Hippocampal formation (tissue), 2 donors: Measurements from ENCODE around the gene SHLD2.
"Not testable (repeated sequence)": the region's sequence is repeated elsewhere in the genome, so short reads cannot be mapped to it uniquely, and the experiment has no call there.

Experiments used
- DNase-seq, 2 donors: peaks; one replicate each; lab custom pipeline; 2025; lab: John Stamatoyannopoulos, UW

Gene SHLD2

DNA sequence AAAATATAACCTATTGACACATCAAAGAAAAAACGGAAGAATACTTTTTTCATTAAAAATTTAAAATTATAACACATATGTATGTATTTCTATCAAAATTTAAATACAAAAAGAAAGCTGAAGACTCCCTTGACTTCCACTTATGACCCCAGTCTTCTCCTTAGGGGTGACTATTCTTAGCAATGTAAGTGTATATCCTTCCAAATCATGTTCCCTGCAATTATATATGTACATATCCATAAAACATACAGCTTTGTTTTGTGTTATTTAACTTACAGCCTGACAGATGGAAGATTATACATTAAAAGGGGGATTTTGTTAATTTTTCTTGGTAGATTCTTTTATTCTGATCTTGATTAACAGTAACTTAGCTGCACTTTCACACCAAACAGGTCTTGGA is 9.5 kb upstream of the SHLD2 start:
- DNase-seq: no peak

DNA sequence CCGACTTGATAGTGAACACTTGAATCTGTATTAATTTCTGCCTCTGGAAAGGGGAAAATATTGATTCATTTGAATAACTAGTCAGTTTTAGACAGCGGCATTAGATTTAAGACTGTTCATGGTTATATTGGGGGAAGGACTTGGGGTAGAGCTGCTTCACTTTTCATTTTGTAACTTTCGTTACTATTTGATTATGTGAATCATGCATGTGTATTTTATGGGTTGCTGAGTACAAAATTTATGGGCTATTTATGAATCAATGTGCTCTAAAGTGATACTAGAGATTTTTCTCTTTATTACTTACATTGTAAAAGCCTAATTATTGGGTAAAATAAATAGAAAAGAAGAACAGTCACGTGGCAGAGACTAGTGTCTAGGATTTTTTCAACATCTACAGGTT is 5.3 kb upstream of the SHLD2 start:
- no peak for DNase-seq

DNA sequence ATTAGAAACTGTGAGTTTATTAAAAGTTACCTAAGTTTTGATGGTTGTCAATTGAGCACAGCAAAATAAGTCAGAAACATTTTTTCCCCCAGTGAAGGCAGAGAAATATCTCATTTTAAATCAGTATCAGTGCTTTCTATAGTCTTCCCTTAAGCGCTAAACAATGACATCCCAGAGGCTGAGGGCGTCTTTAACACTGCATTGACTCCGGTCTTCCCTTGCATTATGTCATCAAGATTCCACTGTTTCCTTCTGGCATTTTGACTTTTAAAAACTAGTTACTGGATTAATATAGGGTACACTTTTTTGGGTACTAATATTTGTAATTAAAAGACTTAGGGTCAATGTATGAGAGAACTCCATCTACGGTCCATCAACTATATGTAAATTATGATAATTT is 4.2 kb upstream of the SHLD2 start:
- DNase-seq: no peak

DNA sequence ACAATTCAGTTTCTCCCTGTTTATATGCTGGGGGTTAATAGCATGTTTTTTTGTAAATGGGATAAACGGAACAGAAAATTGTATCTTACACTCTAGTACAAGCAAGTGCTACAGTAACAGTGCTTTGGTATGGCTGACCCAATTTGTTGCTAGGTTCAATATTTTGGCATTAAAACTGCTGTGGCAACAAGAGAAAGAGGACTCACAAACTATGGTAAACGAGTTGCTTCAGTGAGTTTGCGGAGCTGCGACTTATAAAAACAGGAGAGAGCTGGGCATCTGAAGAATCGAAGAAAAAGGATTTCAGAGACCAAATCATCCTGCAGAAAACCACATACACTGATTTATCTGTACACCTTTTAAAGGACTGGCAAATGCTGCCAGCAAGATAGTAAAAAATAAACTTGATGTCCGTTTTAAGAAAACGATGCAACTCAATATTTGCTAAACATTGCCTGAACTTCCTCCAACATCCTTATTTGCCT is 2.6 kb upstream of the SHLD2 start:
- no peak for DNase-seq

DNA sequence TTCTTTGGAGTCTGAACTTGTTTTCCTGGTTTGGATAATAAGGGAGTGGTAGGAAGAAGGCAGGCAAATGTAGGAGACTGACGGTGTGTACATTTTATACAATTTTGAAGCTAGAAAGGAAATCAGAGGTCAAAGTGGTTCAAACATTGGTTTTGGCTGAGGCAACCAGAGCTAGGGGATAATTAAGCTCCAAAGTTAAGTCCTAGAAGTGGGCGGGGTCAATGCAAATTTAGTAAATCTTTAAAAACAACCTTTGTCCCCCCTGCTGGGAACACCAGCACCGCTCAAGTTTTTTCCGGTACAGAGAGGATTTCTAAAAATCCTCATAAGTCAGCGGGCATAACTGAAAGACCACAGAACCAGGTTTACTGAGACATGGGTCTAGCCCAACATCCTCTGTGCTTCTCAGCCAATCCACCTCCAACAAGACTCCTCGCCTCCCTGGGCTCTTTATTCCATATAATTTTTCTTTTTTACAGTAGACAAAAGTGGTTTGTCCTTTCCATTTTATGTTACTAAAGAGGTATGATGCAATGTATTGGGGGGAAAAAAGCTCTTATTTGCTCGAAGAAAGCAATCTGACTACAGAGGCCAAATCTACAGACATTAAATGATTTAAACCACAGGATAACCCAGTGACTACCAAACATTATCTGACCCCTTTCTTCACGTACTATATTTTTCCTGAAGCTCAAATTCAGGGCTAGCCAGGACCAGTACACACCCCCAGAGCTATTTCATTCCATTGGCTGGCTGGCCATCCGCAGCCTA is 2.0 kb upstream of the SHLD2 start:
- no peak for DNase-seq

DNA sequence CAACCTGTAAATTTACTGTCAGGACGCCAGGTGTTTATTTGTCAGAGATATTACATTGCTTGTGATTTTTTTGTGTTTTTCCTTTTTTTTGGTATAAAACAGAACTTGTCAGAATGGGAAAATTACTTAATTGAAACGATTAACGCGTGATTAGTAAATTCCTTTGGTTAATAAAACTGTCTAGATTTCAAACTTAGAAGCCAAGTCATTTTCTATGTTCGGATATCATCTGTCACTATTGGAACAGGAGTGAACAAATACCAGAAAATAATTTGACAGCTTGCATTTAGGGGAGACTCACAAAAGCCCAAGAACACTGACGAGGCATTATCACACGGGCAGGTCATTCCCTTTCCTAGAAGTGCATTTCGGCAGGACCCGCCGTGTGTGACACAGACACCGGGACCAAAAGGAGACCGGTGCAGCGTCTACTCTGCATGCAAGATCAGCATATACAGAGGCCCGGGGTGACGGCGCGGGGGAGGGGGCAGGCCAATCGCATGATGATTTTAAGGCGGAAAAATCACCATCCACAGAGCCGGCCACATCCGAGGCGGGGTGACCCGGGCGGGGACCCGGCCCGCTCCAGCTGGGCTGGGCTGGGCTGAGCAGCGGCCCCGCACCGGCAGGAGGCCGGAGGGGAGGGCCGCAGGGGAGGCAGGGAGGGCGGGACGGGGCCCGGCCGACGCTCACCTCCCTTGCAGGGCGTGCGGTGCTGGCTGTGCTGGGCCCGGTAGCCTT is 1.2 kb upstream of the SHLD2 start:
- DNase-seq: peak in 1 of 2 donors; percentile 50

DNA sequence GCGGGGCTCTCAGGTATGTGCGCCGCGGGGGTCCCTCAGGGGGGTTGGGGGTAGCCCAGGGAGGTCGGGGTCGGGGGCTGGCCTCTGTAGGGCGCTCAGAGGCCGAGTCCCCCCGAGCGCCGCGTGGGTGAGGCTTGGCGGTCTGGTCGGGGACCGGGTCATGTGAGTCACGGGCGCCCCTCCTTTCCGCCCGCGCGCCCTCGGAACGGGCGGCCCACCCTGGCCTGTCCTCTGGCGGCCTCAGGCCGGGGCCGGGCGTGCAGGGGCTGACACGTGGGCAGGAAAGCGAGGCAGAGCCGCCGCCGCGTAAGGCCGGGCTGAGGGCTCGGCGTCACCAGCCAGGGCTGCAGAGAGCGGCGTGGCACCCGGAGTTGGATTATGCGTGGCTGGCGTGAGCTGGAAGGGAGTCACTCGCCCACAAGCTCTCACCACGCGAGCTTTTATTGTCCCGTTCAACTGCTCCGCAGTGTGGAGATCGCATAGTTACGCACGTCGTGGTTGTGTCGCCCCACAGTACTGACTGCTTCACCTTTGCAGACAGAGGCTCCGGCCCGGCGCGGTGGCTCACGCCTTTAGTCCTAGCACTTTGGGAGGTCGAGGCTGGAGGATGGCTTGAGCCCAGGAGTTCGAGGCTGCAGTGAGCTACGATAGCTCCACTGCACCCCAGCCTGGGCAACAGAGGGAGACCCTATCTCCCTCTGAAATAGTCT is 385 bp downstream of the SHLD2 start:
- peak; percentile 53 to 86 for DNase-seq

DNA sequence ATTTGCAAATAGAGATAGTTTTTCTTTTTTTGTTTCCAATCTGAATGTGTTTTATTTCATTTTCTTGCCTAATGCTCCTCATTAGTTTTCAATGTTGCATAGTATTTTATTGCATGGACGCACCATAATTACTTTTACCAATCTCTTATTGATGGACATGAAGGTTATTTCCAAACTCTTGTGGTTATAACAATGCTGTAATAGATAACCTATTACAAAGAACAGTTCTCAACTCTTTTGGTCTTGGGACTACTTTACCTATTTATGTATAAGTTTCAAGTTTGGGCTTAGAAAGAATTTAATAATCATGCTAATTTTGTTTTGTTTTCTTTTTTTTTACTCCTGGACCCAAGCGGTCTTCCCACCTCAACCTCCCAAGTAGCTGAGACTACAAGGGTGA is 7.0 kb downstream of the SHLD2 start:
- DNase-seq: no peak

DNA sequence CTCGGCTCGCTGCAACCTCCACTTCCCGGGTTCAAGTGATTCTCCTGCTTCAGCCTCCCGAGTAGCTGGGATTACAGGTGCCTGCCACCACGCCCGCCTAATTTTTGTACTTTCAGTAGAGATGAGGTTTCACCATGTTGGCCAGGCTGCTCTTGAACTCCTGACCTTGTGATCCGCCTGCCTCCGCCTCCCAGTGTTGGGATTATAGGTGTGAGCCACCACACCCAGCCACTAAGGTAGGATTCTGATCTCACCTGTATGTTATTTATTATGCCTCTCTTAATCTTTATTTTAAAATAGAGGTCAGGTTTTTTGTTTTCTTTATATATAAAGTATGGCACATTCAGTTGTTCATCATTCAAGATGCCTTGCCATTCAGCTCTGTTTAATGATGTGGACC is 9.7 kb downstream of the SHLD2 start:
- not testable (repeated sequence) for DNase-seq

DNA sequence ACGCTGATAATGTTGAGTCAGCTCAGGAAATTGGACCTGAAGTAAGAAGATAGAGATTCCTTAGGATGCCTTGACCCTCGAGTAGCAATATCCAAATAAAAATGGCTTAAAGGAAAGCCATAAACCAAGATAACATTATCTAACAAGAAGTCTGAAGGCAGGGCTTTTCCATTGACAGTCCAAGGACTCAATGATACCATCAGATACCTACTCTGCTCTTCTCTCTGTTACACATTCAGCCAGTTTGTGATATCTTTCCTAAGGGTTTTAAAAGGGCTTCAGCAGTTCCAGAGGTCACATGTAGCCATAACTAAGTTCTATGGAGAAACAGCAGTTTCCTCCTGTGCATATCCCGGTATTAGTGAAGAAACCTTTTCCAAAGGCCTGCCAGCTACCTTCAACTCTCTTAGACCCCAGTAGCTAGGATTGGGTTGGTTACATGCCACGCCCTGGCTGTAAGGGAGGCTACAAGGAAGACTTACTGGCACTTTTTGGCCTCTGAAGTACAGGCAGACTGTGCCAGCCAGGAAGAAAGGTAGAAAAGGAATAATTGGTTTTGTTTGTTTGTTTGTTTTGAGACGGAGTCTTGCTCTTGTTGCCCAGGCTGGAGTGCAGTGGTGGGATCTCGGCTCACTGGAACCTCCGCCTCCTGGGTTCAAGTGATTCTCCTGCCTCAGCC is 10.6 kb downstream of the SHLD2 start:
- no peak for DNase-seq

DNA sequence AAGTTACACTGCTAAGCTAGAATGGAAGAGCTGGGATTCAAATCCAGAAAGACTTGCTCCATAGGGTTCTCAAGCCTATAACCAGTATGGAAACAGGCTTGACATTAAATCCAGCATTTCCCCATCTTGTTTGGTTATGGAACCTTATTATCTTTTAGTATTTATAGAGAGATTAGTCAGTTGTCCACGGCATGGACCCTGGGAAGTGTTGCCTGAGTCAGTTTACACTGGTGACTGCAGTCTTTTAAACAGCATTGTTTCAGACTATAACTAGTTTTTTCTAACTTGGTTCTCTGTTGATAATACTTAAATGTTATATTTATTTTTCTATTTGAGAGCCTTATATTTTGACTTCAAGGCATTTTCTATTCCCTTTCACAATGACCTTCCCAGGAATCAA is 23.1 kb downstream of the SHLD2 start:
- not testable (repeated sequence) for DNase-seq

DNA sequence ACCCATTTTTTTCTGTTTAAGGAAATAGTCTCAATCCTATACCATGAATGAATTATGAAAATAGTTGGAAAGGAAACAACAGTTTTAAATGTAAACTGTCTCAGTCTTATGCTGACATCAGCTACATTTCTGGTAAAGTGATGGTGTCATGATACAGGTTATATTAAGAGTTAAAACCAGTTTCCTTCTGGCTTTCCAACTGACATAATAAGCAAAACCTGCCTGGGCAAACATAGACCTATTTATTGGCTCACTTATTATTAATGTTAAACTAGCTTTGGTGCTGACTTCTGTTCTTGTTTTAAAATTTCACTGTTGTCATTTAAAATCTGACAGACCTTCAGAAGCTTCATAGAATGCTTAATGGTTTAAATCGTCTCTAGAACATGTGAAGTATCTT is 24.0 kb downstream of the SHLD2 start:
- DNase-seq: not testable (repeated sequence)

DNA sequence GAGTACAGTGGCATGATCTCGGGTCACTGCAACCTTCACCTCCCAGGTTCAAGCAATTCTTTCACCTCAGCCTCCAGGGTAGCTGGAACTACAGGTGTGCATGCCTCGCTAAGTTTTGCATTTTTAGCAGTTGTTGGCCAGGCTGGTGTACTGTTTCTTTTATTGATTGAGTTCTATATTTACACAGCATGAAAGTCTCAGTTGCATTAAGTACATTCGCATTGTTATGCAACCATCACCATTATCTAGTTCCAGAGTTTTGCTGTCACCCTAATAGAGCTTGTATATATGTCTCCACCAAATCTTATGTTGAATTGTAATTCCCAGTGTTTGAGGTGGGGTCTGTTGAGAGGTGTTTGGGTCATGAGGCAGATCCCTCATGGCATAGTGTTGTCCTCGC is 28.3 kb downstream of the SHLD2 start:
- not testable (repeated sequence) for DNase-seq

DNA sequence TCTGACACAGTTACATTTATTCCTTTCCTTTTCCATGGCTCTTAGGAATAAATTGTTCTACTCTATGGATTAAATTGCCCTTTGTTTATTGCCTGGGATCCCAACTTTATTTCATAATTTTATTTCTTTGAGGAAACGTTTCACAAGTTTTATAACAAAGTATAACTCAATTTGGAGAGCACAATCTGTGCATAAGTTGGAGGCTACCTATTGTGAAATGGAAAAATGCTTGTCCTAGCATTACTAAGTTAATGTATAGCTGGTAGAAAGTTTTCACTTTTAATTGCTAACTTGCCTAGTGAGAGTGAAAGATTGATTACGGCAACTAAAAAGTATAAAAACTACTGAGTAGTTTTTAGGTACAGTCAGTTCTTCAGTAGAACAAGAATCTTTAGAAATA is 32.0 kb downstream of the SHLD2 start:
- not testable (repeated sequence) for DNase-seq

DNA sequence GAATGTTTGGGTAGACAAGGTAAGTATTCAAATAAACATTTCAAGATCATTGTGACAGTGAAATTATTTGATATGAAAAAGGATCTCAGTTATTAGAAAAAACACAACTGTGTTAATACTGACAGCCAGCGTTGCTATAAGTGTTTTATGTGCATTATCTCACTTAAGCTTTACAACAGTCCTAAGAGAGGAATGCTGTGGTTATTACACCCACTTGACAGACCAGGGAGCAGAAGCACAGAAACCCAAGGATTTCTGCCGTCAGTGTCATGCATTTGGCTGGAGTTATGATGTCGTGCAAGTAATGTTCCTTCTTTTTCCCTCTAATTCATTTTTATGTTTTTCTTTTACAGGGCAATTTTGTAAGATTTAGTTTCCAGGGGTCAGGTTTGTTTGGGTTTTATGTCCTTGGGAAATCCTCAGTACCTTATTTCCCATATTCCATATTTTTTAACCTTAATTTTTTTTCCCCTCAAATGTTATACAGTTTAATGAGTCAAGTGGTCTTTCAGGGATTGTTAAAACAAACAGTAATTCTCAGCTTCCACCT is 32.7 kb downstream of the SHLD2 start:
- DNase-seq: not testable (repeated sequence)

DNA sequence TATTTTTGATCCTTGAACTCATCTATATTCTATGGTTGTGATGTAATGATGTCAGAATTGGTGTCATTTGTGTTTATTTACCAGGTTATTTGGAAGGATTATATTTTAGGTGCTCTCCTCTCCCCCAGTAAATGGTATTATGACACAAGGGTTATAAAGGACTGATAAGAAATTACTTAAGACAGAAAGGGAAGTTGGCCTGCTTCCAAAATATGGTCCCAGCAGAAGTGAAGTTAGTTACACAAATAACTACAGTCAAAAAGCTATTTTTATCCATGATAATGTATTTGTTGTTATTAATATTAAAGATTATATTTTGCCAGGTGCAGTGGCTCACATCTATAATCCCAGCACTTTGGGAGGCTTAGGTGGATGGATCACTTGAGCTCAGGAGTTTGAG is 37.2 kb downstream of the SHLD2 start:
- not testable (repeated sequence) for DNase-seq

DNA sequence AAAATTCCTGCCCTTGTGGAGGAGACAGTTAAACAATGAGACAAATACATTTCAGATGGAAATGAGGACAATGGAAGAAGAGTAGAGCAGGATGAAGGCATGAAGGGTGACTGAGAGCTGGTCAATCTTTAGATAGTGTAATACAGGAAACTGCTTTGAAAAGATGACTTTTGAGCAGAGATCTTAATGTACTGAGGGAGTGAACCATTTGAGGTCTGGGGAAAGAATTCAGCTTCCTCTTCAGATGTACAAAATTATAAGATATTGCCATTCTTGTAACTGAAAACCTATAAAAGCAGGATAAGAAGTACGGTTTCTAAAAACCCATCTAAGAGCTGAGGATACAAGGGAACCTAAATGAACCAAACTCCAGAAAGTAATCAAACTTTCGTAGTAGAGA is 38.9 kb downstream of the SHLD2 start:
- not testable (repeated sequence) for DNase-seq

DNA sequence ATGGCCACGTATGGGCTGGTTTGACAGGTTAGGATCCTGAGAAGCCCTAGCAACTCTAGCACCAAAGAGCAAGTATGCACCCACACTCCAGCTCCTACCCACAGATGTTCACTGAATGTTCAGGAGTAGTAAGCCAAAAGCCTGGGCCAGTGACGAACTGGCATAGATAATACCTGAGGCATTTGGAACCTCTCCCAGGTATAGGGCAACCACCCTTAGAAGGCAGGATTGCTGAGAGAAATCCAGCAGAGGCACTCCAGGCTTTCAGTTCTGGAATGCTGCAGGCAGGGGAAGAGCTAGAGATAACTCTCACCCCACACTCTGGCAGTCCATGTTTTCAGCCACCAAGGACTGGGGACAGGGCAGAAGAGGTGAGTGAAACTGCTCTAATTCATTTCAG is 39.4 kb downstream of the SHLD2 start:
- DNase-seq: not testable (repeated sequence)

DNA sequence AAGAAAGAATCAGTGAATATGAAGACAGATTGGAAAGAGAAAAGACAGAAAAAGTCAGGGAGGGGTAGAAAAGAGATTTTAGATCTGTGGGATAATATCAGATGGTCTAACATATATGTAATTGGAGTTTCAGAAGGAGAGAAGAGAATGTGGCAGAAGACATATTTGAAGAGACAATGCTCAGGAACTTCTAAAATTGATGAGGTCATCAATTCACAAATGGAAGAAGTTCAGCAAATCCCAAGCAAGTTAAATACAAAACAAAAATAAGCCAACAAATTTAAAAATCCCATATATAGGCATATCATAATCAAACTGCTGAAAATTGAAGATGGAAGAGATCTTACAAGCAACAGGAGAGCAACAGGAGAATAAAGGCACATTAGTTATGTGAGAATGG is 42.5 kb downstream of the SHLD2 start:
- not testable (repeated sequence) for DNase-seq

DNA sequence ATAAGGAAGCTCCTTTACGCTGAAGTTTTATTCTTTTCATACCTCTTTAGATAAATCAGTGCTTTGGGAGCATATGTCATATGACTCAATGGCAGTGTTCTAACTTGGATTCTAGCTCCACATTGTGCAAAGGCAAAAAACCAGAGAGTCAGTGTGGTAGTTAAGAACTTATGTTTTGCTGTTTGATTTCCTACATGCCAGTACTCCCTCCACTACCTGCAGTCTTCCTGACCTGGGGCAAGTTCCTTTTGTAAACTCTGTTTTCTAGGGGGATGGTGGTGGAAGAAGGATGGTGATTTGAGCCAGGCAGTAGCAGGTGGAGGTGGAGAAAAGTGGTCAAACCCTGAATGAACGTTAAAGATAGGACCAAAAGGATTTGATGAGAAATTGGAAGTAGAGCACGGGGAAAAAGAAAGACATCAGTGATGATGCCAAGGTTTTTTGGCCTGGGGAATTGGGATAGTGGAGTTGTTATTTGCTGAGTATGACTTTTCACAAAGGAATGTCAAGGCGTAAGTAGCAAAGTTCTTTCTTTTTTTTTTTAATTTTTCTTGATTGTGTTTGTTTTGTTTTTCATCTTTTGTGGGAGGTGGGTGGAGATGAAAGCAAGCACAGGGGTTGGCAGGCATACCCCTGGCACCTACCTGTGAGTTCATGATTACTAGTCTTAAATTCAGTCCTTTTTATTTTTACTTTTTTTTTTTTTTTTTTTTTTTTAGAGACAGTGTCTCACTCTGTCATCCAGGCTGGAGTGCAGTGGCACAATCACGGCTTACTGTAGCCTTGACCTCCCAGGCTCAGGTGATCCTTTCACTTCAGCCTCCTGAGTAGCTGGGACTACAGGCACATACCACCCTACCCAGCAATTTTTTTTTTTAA is 47.5 kb downstream of the SHLD2 start:
- not testable (repeated sequence) for DNase-seq

DNA sequence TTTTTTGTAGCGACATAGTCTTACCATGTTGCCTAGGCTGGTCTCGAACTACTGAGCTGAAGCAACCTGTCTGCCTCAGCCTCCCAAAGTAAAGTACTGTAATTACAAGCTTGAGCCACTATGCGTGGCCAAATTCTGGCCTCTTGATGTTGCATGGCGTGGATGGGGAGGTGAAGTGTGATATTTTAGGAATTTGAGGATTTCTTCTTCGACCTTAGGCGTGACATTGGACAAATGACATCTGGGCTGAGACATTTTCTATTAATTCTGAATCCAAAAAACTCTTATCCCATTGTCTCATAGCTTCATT is 48.1 kb downstream of the SHLD2 start:
- not testable (repeated sequence) for DNase-seq
